PC-3 (cell line): ENCODE measurements around the gene GDF15. TPM values are rescaled to one million over a fixed set of nuclear protein-coding genes. Genes with fewer than 3 reads are reported as not detected.

Experiments used
- ATAC-seq: fragments of 200-7000 bp; cut with Tn5 transposase; 2 replicates; pipeline ENCODE4 v1.9.1; 2020; ENCODE audit warnings: mild to moderate bottlenecking, moderate library complexity
- BruUV-seq: library from RNA; stranded (reverse); fragments of 400-500 nt; replicated peaks from 2 replicates; lab custom pipeline; 2021; lab: Mats Ljungman, UMichigan
- CTCF ChIA-PET: fragments of 300-600 bp; sonication (Branson Sonifier 250); formaldehyde crosslinking; loops from one replicate; lab custom pipeline; 2022; ENCODE audit warnings: antibody characterized with exemption; lab: Charles Lee
- POLR2A ChIA-PET: fragments of 300-600 bp; sonication (Branson Sonifier 250); formaldehyde crosslinking; loops from one replicate; lab custom pipeline; 2022; ENCODE audit warnings: antibody characterized with exemption; ENCODE audit not compliant: unreplicated experiment; lab: Charles Lee
- DNase-seq: peaks from one replicate; pipeline ENCODE4 v3.0.0-alpha.2; 2015
- H2AFZ ChIP-seq: fragments of 300-600 bp; sonication (generic); 2 replicates; pipeline ENCODE4 v1.6.0; 2016; ENCODE audit warnings: antibody characterized with exemption, low read length
- H3F3A ChIP-seq: fragments of 300-600 bp; sonication (generic); one replicate; pipeline ENCODE4 v1.6.0; 2017; ENCODE audit warnings: antibody characterized with exemption, low read length, control low read depth, mild to moderate bottlenecking; ENCODE audit not compliant: unreplicated experiment
- H3K27ac ChIP-seq: fragments of 300-600 bp; sonication (generic); 2 replicates; pipeline ENCODE4 v1.5.1; 2016; ENCODE audit warnings: mild to moderate bottlenecking, low read length
- H3K27me3 ChIP-seq: fragments of 300-600 bp; sonication (generic); 2 replicates; pipeline ENCODE4 v1.6.1; 2016; ENCODE audit warnings: low read length, mixed read lengths
- H3K36me3 ChIP-seq: fragments of 300-600 bp; sonication (generic); 2 replicates; pipeline ENCODE4 v1.6.1; 2016; ENCODE audit warnings: low read depth, mixed run types, low read length, mixed read lengths
- H3K4me1 ChIP-seq: fragments of 300-600 bp; sonication (generic); 2 replicates; pipeline ENCODE4 v1.5.1; 2016; ENCODE audit warnings: low read length; ENCODE audit not compliant: insufficient read depth
- H3K4me2 ChIP-seq: fragments of 300-600 bp; sonication (generic); 2 replicates; pipeline ENCODE4 v1.6.0; 2016; ENCODE audit warnings: low read length
- H3K4me3 ChIP-seq: fragments of 300-600 bp; sonication (generic); 2 replicates; pipeline ENCODE4 v1.5.1; 2016; ENCODE audit warnings: mild to moderate bottlenecking, low read length, mixed read lengths
- H3K79me2 ChIP-seq: fragments of 300-600 bp; sonication (generic); 2 replicates; pipeline ENCODE4 v1.6.1; 2017; ENCODE audit warnings: low read length, mixed read lengths
- H3K9ac ChIP-seq: fragments of 300-600 bp; sonication (generic); 2 replicates; pipeline ENCODE4 v1.6.0; 2016; ENCODE audit warnings: mild to moderate bottlenecking, low read length
- H3K9me2 ChIP-seq: fragments of 300-600 bp; sonication (generic); replicated peaks from 2 replicates; pipeline ENCODE4 v1.6.1; 2016; ENCODE audit warnings: mixed run types, low read length, mixed read lengths
- H3K9me3 ChIP-seq: fragments of 300-600 bp; sonication (generic); 2 replicates; pipeline ENCODE4 v1.6.1; 2016; ENCODE audit warnings: low read length, mixed read lengths
- H4K20me1 ChIP-seq: fragments of 300-600 bp; sonication (generic); 2 replicates; pipeline ENCODE4 v1.6.1; 2016; ENCODE audit warnings: low read length, mixed read lengths
- EZH2 ChIP-seq: fragments of 300-600 bp; sonication (generic); IDR thresholded peaks from one replicate; pipeline ENCODE4 v1.6.1; 2017; ENCODE audit warnings: antibody characterized with exemption, mild to moderate bottlenecking, low read length; ENCODE audit not compliant: unreplicated experiment
- EZH2phosphoT487 ChIP-seq: fragments of 300-600 bp; sonication (generic); IDR thresholded peaks from 2 replicates; pipeline ENCODE4 v1.6.1; 2018; ENCODE audit warnings: mild to moderate bottlenecking, antibody characterized with exemption, low read length, borderline replicate concordance
- intact Hi-C: fragments of 100-400 bp; cut with micrococcal nuclease; formaldehyde crosslinking; loops from 2 replicates; pipeline ENCODE4 v1.9.0; 2023
- total RNA-seq: library from RNA; depleted of rRNA; stranded (reverse); fragments of >200 nt; gene quantifications from 2 replicates; pipeline ENCODE4 v1.2.3, GENCODE V29; 2014
- TF ChIP-seq, protein P1 (sequence below): fragments of 300-600 bp; sonication (generic); conservative IDR thresholded peaks from 2 replicates; pipeline ENCODE4 v1.5.1; 2017; ENCODE audit warnings: antibody characterized with exemption, low read depth, mild to moderate bottlenecking, low read length

The GDF15 gene
- total RNA-seq, 1 experiment from 2014 or later, result 84.3 TPM

DNA sequence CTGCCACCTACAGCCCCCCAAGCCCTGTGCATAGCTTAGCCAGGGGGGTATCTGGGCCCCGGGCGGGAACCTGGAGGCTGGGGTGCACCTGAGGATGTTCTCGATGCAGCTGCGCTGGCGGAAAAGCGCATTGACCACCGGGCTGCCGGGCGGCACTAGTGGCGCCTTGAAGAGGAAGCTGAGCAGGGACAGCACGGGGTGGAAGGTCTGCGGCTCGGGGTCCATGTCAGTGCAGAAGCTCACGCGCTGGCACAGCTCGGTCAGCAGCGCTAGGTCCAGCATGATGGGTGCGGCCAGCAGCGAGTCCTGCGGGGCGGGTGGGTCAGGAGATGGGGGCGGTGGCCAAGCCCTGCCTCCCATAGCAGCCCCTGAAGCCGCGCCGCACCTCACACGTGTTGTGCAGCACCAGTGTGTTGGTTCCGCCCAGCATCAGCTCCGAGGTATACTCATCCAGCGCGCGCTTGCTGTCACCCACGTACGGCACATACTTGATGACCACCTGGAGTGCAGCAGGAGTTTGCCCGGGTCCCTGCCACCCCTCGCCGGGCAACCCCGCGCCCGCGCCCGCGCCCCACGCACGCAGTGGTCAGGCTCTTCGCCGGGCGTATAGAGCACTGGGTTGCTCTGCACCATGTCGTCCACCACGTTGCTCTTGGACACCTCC is 49.4 kb downstream of the GDF15 start:
- no peaks in the 10 kb centered on the region for H3K9me2 ChIP-seq
- ChIA-PET POLR2A (no interaction called here), CTCF (no interaction called here)
- H2AFZ ChIP-seq, result no peak overlapping the region
- intact Hi-C loops, result no loop called here
- DNase-seq (no peak), ATAC-seq (no peak)
- no peak overlapping the region for H3K4me2 ChIP-seq
- no peaks in the 10 kb centered on the region for H3K4me1 ChIP-seq
- no peak overlapping the region for H3K4me3 ChIP-seq
- H3K9ac ChIP-seq, result no peak overlapping the region
- no TSS peak for BruUV-seq
- H3K27me3 ChIP-seq, result no peaks in the 10 kb centered on the region
- H4K20me1 ChIP-seq, result no peaks in the 10 kb centered on the region
- H3K36me3 ChIP-seq, result no peaks in the 10 kb centered on the region
- no peak overlapping the region for H3K27ac ChIP-seq
- TF ChIP-seq EZH2phosphoT487 (no peak), EZH2 (no peak)
- TF ChIP-seq, protein P1, sequence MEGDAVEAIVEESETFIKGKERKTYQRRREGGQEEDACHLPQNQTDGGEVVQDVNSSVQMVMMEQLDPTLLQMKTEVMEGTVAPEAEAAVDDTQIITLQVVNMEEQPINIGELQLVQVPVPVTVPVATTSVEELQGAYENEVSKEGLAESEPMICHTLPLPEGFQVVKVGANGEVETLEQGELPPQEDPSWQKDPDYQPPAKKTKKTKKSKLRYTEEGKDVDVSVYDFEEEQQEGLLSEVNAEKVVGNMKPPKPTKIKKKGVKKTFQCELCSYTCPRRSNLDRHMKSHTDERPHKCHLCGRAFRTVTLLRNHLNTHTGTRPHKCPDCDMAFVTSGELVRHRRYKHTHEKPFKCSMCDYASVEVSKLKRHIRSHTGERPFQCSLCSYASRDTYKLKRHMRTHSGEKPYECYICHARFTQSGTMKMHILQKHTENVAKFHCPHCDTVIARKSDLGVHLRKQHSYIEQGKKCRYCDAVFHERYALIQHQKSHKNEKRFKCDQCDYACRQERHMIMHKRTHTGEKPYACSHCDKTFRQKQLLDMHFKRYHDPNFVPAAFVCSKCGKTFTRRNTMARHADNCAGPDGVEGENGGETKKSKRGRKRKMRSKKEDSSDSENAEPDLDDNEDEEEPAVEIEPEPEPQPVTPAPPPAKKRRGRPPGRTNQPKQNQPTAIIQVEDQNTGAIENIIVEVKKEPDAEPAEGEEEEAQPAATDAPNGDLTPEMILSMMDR, result no peak
- no peaks in the 10 kb centered on the region for H3F3A ChIP-seq
- H3K9me3 ChIP-seq, result no peaks in the 10 kb centered on the region
- no peaks in the 10 kb centered on the region for H3K79me2 ChIP-seq

DNA sequence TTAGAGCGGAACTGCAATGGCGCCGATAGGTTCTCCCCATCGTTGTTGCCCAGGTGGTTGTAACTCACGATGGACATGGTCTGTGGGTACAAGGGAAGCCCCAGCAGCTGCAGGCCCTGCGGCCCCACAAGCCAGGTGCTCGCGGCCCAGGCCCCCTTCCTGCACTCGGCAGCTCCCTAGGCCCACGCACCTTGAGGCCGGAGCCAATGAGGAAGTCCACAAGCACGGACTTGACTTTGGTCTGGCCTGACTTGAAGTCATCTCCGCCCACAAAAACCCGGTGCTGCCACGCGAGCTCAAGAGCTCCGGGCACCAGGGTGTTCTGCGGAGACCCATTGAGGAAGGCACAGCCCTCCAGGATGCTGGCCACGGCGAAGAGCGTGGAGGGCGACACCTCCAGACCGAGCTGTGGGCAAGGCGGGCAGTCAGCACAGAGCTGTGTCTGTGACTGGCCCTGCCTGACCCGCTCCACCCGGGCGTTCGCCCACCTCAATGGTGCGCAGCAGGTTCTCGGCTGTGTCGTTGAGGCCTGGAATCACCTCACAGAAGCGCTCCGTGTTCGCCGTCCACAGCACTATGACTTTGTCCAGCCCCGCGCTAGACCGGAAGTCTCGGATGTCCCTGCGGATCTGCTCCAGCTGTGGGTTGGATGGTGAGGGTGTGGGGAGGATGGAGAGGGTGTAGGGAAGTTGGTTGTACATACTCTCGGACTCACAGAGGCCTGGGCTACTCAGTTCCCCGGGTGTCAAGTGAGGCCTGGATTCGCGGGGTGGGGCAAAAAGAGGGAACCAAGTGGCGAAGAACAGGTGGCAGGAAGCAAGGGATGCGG is 50.1 kb downstream of the GDF15 start:
- no peak overlapping the region for H3K27ac ChIP-seq
- intact Hi-C loops, result no loop called here
- no peaks in the 10 kb centered on the region for H3F3A ChIP-seq
- H3K4me2 ChIP-seq, result no peak overlapping the region
- no peaks in the 10 kb centered on the region for H3K36me3 ChIP-seq
- no peak overlapping the region for H3K9ac ChIP-seq
- no TSS peak for BruUV-seq
- TF ChIP-seq, protein P1, result no peak
- TF ChIP-seq EZH2phosphoT487 (no peak), EZH2 (no peak)
- ATAC-seq (no peak), DNase-seq (no peak)
- H3K27me3 ChIP-seq, result no peaks in the 10 kb centered on the region
- H4K20me1 ChIP-seq, result no peaks in the 10 kb centered on the region
- no peak overlapping the region for H3K4me3 ChIP-seq
- no peaks in the 10 kb centered on the region for H3K4me1 ChIP-seq
- H3K9me2 ChIP-seq, result no peaks in the 10 kb centered on the region
- no peaks in the 10 kb centered on the region for H3K9me3 ChIP-seq
- H2AFZ ChIP-seq, result no peak overlapping the region
- CTCF ChIA-PET, result no interaction called here
- POLR2A ChIA-PET, result no interaction called here
- no peaks in the 10 kb centered on the region for H3K79me2 ChIP-seq
